ENCODE results near the gene FMNL2.

FMNL2 gene

GRCh38 chr2:152682663-152683062 lies 347.7 kb downstream of the FMNL2 start:
- Mint-ChIP-seq H3K4me3 (no peak overlapping the region), H3K27me3 (ENCODE audit: low read depth) (no peaks in the 10 kb centered on the region), H3K36me3 (ENCODE audit: low read depth) (peaks cover 37% of the 10 kb centered on the region), H3K27ac (no peak overlapping the region), H3K9me3 (no peaks in the 10 kb centered on the region), H3K4me1 (ENCODE audit: low read depth) (peaks cover 25% of the 10 kb centered on the region)
- no peak for DNase-seq (ENCODE audit: low spot score)

GRCh38 chr2:152683400-152683799 lies 348.4 kb downstream of the FMNL2 start:
- H3K27ac Mint-ChIP-seq = peak overlapping the region; percentile 4
- no peaks in the 10 kb centered on the region for H3K27me3 Mint-ChIP-seq (ENCODE audit: low read depth)
- no peak overlapping the region for H3K4me3 Mint-ChIP-seq
- H3K4me1 Mint-ChIP-seq (ENCODE audit: low read depth) = peaks cover 26% of the 10 kb centered on the region
- no peaks in the 10 kb centered on the region for H3K9me3 Mint-ChIP-seq
- no peak for DNase-seq (ENCODE audit: low spot score)
- peaks cover 38% of the 10 kb centered on the region for H3K36me3 Mint-ChIP-seq (ENCODE audit: low read depth)

GRCh38 chr2:152686321-152686720 lies 351.3 kb downstream of the FMNL2 start:
- Mint-ChIP-seq H3K36me3 (ENCODE audit: low read depth) (peaks cover 36% of the 10 kb centered on the region), H3K27me3 (ENCODE audit: low read depth) (no peaks in the 10 kb centered on the region), H3K27ac (no peak overlapping the region), H3K9me3 (no peaks in the 10 kb centered on the region), H3K4me1 (ENCODE audit: low read depth) (peaks cover 30% of the 10 kb centered on the region), H3K4me3 (no peak overlapping the region)
- DNase-seq (ENCODE audit: low spot score) = no peak

GRCh38 chr2:152693033-152693432 lies 358.1 kb downstream of the FMNL2 start:
- H3K4me1 Mint-ChIP-seq (ENCODE audit: low read depth) = peaks cover 33% of the 10 kb centered on the region
- peaks cover 22% of the 10 kb centered on the region for H3K36me3 Mint-ChIP-seq (ENCODE audit: low read depth)
- H3K27me3 Mint-ChIP-seq (ENCODE audit: low read depth) = no peaks in the 10 kb centered on the region
- H3K9me3 Mint-ChIP-seq = no peaks in the 10 kb centered on the region
- H3K27ac Mint-ChIP-seq = no peak overlapping the region
- no peak overlapping the region for H3K4me3 Mint-ChIP-seq
- no peak for DNase-seq (ENCODE audit: low spot score)

- H3K9me3 Mint-ChIP-seq = no peaks in the 10 kb centered on the region
- H3K4me3 Mint-ChIP-seq = peak overlapping the region; percentile 84
- peaks cover 31% of the 10 kb centered on the region for H3K4me1 Mint-ChIP-seq (ENCODE audit: low read depth)
- peak; percentile 51 for DNase-seq (ENCODE audit: low spot score)
- H3K36me3 Mint-ChIP-seq (ENCODE audit: low read depth) = peaks cover 18% of the 10 kb centered on the region
- no peaks in the 10 kb centered on the region for H3K27me3 Mint-ChIP-seq (ENCODE audit: low read depth)
- H3K27ac Mint-ChIP-seq = peak overlapping the region; percentile 92
Measured at GRCh38 chr2:152694161-152694661, 359.2 kb downstream of the FMNL2 start.

- H3K4me3 Mint-ChIP-seq = no peak overlapping the region
- no peak overlapping the region for H3K27ac Mint-ChIP-seq
- no peaks in the 10 kb centered on the region for H3K9me3 Mint-ChIP-seq
- no peaks in the 10 kb centered on the region for H3K27me3 Mint-ChIP-seq (ENCODE audit: low read depth)
- peaks cover 15% of the 10 kb centered on the region for H3K36me3 Mint-ChIP-seq (ENCODE audit: low read depth)
- no peak for DNase-seq (ENCODE audit: low spot score)
- H3K4me1 Mint-ChIP-seq (ENCODE audit: low read depth) = peaks cover 31% of the 10 kb centered on the region
Measured at GRCh38 chr2:152695763-152696162, 360.8 kb downstream of the FMNL2 start.

GRCh38 chr2:152696476-152696875 lies 361.5 kb downstream of the FMNL2 start:
- H3K27me3 Mint-ChIP-seq (ENCODE audit: low read depth) = no peaks in the 10 kb centered on the region
- H3K4me3 Mint-ChIP-seq = no peak overlapping the region
- no peak for DNase-seq (ENCODE audit: low spot score)
- no peak overlapping the region for H3K27ac Mint-ChIP-seq
- H3K9me3 Mint-ChIP-seq = peaks cover 4% of the 10 kb centered on the region
- peaks cover 28% of the 10 kb centered on the region for H3K4me1 Mint-ChIP-seq (ENCODE audit: low read depth)
- peaks cover 17% of the 10 kb centered on the region for H3K36me3 Mint-ChIP-seq (ENCODE audit: low read depth)

Measured in T-helper 2 cell treated with Interferon-gamma antibody and Interleukin-4, amounts not matched to agents 5 μg/mL and 100 μg/mL, for 36 hours (primary cell).